HEK293T (cell line): Measurements from ENCODE around the gene DCUN1D2.
"Not testable (repeated sequence)": the region's sequence is repeated elsewhere in the genome, so short reads cannot be mapped to it uniquely, and the experiment has no call there.

Source experiments
- ARNT ChIP-seq: fragments of 450-650 bp; IDR thresholded peaks from 2 replicates; pipeline ENCODE4 v1.6.1; 2017; ENCODE audit warnings: mild to moderate bottlenecking
- ELF4 ChIP-seq: fragments of 450-650 bp; IDR thresholded peaks from 2 replicates; pipeline ENCODE4 v1.6.1; 2017; ENCODE audit warnings: antibody characterized with exemption
- FOXA1 ChIP-seq: fragments of 450-650 bp; IDR thresholded peaks from 2 replicates; pipeline ENCODE4 v1.6.1; 2016; ENCODE audit warnings: mild to moderate bottlenecking
- NFRKB ChIP-seq: fragments of 450-650 bp; IDR thresholded peaks from 2 replicates; pipeline ENCODE4 v1.6.1; 2016; ENCODE audit warnings: mild to moderate bottlenecking, moderate library complexity
- SP1 ChIP-seq: fragments of 450-650 bp; IDR thresholded peaks from 2 replicates; pipeline ENCODE4 v1.6.1; 2017
- TF ChIP-seq, protein P1 (sequence below): fragments of 450-650 bp; IDR thresholded peaks from 2 replicates; pipeline ENCODE4 v1.6.1; 2016

GRCh38 chr13:113522438-113522837, 31.9 kb upstream of the DCUN1D2 start:
- not testable (repeated sequence) for TF ChIP-seq SP1, FOXA1, NFRKB, ARNT, ELF4
- TF ChIP-seq, protein P1, sequence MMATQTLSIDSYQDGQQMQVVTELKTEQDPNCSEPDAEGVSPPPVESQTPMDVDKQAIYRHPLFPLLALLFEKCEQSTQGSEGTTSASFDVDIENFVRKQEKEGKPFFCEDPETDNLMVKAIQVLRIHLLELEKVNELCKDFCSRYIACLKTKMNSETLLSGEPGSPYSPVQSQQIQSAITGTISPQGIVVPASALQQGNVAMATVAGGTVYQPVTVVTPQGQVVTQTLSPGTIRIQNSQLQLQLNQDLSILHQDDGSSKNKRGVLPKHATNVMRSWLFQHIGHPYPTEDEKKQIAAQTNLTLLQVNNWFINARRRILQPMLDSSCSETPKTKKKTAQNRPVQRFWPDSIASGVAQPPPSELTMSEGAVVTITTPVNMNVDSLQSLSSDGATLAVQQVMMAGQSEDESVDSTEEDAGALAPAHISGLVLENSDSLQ, result not testable (repeated sequence)
